Activated CD4-positive, alpha-beta T cell treated with anti-CD3 and anti-CD28 coated beads, Interleukin-2, amount 10 ng/mL, durations not matched to agents 7 days and 5 days (primary cell): ENCODE data around the gene MCMBP. TPM values are rescaled to one million over a fixed set of nuclear protein-coding genes. Genes with fewer than 3 reads are reported as not detected.
"Not testable (repeated sequence)": the region's sequence is repeated elsewhere in the genome, so short reads cannot be mapped to it uniquely, and the experiment has no call there.

Experiments used
- CTCF ChIA-PET: fragments of 350-600 bp; sonication (Branson Sonifier 250); formaldehyde crosslinking; loops from one replicate; lab custom pipeline; 2021; ENCODE audit warnings: antibody characterized with exemption; lab: Charles Lee
- POLR2A ChIA-PET: fragments of 350-600 bp; sonication (Branson Sonifier 250); formaldehyde crosslinking; loops from one replicate; lab custom pipeline; 2021; ENCODE audit warnings: antibody characterized with exemption; lab: Charles Lee
- DNase-seq: peaks from one replicate; pipeline ENCODE4 v3.0.0-alpha.2; 2020
- H3K27ac Mint-ChIP-seq: one replicate; pipeline ENCODE4 v1.8.0; 2021; ENCODE audit warnings: mild to moderate bottlenecking, moderate library complexity, mixed read lengths
- H3K27me3 Mint-ChIP-seq: one replicate; pipeline ENCODE4 v1.8.0; 2021; ENCODE audit warnings: mixed read lengths
- H3K36me3 Mint-ChIP-seq: one replicate; pipeline ENCODE4 v1.8.0; 2021; ENCODE audit warnings: low read depth, mixed read lengths
- H3K4me1 Mint-ChIP-seq: one replicate; pipeline ENCODE4 v1.8.0; 2021; ENCODE audit warnings: mixed read lengths
- H3K4me3 Mint-ChIP-seq: one replicate; pipeline ENCODE4 v1.8.0; 2021; ENCODE audit warnings: mild to moderate bottlenecking, moderate library complexity, mixed read lengths
- H3K9me3 Mint-ChIP-seq: one replicate; pipeline ENCODE4 v1.8.0; 2021; ENCODE audit warnings: mixed read lengths
- total RNA-seq, 2 experiments: library from RNA; stranded (reverse); gene quantifications; one replicate each; pipeline ENCODE4 v1.2.3, GENCODE V29; 2021

MCMBP gene
- total RNA-seq, 2 experiments from 2014 or later: 79.6 to 85.8 TPM

- H3K4me1 Mint-ChIP-seq, H3K36me3 Mint-ChIP-seq, H3K27ac Mint-ChIP-seq, CTCF ChIA-PET, DNase-seq, H3K9me3 Mint-ChIP-seq, H3K27me3 Mint-ChIP-seq, POLR2A ChIA-PET, H3K4me3 Mint-ChIP-seq: not testable (repeated sequence)
Observed at GRCh38 chr10:119795101-119795500, 77.5 kb downstream of the MCMBP start.

DNA sequence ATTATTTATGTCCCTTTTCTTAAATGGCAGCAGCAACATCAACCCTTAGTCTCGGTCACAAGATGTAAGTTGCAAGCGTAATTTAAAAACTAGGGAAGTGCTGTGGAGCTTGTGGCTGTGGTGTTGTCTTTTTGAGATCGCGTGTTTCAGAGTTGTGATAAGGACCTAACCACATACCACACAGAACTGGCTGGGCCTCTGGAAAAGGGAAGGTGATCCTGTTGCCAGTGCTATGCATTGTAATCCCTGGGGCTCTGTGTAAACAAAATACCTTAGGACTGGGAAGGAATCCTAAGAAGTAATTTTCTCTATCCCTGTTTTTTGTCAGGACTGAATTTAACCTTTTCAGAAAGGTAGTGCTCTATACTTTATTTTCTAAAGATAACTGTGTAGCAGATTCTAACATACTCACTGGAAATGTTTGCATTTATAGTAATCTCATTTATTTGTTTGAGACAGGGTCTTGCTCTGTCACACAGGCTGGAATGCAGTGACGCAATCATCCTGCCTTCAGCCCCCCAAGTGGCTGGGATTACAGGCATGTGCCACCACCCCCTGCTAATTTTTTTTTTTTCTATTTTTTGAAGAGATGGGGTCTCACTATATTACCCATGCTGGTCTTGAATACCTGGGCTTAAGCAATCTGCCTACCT lies 86.4 kb downstream of the MCMBP start:
- Mint-ChIP-seq H3K27me3 (no peaks in the 10 kb centered on the region), H3K27ac (no peak overlapping the region), H3K4me3 (no peak overlapping the region), H3K9me3 (no peaks in the 10 kb centered on the region), H3K4me1 (peaks cover 40% of the 10 kb centered on the region), H3K36me3 (peaks cover 3% of the 10 kb centered on the region)
- POLR2A ChIA-PET: no interaction called here
- no peak for DNase-seq
- CTCF ChIA-PET: no interaction called here

- H3K9me3 Mint-ChIP-seq: no peaks in the 10 kb centered on the region
- peaks cover 40% of the 10 kb centered on the region for H3K4me1 Mint-ChIP-seq
- peak overlapping the region; percentile 42 for H3K27ac Mint-ChIP-seq
- ChIA-PET POLR2A (no interaction called here), CTCF (interaction anchor here (1.4 kb wide), 1 partner anchor 14 kb away, joined by 3 read pairs; no protein-coding TSS in a partner anchor)
- H3K27me3 Mint-ChIP-seq: no peaks in the 10 kb centered on the region
- peak; percentile 32 for DNase-seq
- no peak overlapping the region for H3K4me3 Mint-ChIP-seq
- peaks cover 3% of the 10 kb centered on the region for H3K36me3 Mint-ChIP-seq
Observed at GRCh38 chr10:119784340-119785067, 88.1 kb downstream of the MCMBP start.

DNA sequence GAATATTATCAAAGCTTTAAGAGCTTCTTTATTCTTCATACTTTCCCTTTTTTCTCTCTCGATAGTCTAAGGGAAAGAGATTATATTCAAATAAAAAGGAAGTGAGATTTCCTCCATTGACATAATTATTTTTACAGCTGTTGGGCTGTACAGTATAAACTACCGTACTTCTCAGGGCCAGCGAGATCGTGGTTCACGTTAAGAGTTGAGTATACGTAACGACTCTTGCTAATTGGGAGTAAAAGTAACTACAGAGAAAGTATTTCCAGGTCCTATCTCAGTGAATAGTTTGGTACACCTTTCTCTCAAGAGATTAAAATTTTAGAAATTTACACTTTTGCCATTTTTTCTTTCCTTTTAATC lies 89.0 kb downstream of the MCMBP start:
- H3K27ac Mint-ChIP-seq: no peak overlapping the region
- POLR2A ChIA-PET: no interaction called here
- H3K9me3 Mint-ChIP-seq: no peaks in the 10 kb centered on the region
- H3K4me3 Mint-ChIP-seq: no peak overlapping the region
- CTCF ChIA-PET: interaction anchor here (1.4 kb wide), 1 partner anchor 13 kb away, joined by 3 read pairs; no protein-coding TSS in a partner anchor
- peaks cover 3% of the 10 kb centered on the region for H3K36me3 Mint-ChIP-seq
- peaks cover 40% of the 10 kb centered on the region for H3K4me1 Mint-ChIP-seq
- H3K27me3 Mint-ChIP-seq: no peaks in the 10 kb centered on the region
- DNase-seq: no peak

DNA sequence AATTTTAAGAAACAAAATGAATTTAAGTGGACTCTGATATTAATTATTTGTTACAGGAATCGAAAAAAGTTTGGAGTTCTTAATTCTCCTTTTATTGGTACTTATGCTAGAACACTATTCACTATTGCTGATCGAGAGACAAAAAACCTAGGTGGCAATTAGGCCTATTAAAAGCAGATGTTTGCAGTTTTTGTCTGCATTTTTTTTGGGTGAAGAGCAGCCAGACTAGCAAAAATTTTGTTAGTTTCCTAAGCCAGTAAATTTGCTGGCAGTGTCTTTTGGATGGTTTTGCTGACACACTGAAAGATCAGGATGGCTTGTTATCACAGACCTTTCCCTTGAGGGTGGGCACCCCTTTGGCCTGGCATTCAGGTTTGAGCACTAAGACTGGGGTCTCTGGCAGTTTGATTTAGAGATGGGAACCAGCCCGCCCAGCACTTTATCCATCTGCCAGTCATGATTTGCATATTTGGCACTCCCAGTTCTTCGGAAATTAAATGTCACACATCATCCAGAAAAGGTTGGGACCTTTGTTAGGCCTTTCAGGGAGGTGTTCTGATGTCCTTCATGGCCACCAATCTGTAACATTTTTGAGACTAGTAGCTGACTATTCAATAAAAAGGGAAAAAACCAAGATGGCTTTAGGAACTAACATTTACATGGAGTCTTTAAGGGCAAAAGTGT lies 89.5 kb downstream of the MCMBP start:
- H3K4me3 Mint-ChIP-seq: no peak overlapping the region
- peaks cover 40% of the 10 kb centered on the region for H3K4me1 Mint-ChIP-seq
- H3K27ac Mint-ChIP-seq: no peak overlapping the region
- peaks cover 3% of the 10 kb centered on the region for H3K36me3 Mint-ChIP-seq
- no peaks in the 10 kb centered on the region for H3K9me3 Mint-ChIP-seq
- H3K27me3 Mint-ChIP-seq: no peaks in the 10 kb centered on the region
- POLR2A ChIA-PET: no interaction called here
- CTCF ChIA-PET: no interaction called here
- DNase-seq: no peak

DNA sequence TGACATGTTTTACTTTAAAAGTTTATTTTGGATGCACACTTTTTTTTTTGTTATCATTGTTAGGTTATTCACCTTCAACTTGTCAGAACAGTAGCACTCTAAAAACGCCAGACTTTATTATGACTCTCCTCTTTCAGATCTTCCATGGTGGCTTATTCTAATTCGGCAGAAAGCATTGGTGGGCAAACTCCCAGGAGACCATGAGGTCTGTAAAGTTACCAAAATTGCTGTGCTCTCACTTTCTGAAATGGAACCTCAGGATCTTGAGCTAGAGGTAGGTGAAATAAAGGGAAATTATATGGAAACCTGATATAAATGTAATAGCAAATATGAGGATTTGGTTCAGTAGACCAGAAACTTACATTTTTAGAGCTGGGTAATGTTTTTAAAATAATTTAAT lies 91.1 kb downstream of the MCMBP start:
- peaks cover 3% of the 10 kb centered on the region for H3K36me3 Mint-ChIP-seq
- ChIA-PET CTCF (interaction anchor here (0.8 kb wide), 1 partner anchor 9 kb away, joined by 3 read pairs; no protein-coding TSS in a partner anchor), POLR2A (no interaction called here)
- DNase-seq: no peak
- no peak overlapping the region for H3K4me3 Mint-ChIP-seq
- peaks cover 29% of the 10 kb centered on the region for H3K4me1 Mint-ChIP-seq
- no peaks in the 10 kb centered on the region for H3K9me3 Mint-ChIP-seq
- H3K27me3 Mint-ChIP-seq: no peaks in the 10 kb centered on the region
- no peak overlapping the region for H3K27ac Mint-ChIP-seq

DNA sequence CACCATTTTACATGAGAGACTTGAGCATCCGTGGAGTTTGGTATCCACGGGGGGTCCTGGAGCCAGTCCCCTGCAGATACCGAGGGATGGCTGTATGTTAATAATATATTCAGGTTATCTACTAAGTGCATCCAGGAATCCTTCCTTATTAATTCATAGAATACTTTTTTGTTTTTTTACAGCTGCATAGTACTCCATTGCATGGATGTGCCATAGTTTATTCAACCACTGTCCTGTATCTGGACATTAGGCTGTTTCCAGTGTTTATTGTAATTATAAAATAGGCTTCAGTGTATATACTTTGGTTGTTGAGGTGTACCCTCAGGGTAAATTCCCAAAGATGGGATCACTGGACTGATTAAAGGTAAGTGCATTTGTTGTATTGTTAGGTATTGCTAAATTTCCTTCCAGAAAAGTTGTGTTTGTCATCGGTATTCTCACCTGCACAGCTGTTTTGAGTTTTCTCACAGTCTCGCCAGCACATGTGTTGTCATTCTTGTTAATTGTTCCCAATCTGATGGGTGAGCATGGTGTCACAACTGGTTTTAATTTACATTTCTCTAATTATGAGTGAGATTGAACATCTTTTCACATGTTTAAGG lies 91.7 kb downstream of the MCMBP start:
- Mint-ChIP-seq H3K27me3 (no peaks in the 10 kb centered on the region), H3K9me3 (no peaks in the 10 kb centered on the region), H3K4me1 (peaks cover 24% of the 10 kb centered on the region), H3K4me3 (no peak overlapping the region), H3K27ac (no peak overlapping the region), H3K36me3 (peaks cover 3% of the 10 kb centered on the region)
- ChIA-PET POLR2A (no interaction called here), CTCF (no interaction called here)
- no peak for DNase-seq

Other genes with a start within 250 kb of the MCMBP start
- gene BAG3, start 221.5 kb downstream of the MCMBP start, total RNA-seq: 10 to 100 TPM; 27.1 to 27.6 TPM
- 10 to 100 TPM; 11.1 to 12.3 TPM for gene INPP5F, start 146.8 kb downstream of the MCMBP start, total RNA-seq
- gene SEC23IP, start 19.9 kb upstream of the MCMBP start, total RNA-seq: 10 to 100 TPM; 61.6 to 73.0 TPM